Panc1 (cell line): ENCODE data around the gene PPIP5K2. TPM values are rescaled to one million over a fixed set of nuclear protein-coding genes. Genes with fewer than 3 reads are reported as not detected.

Source experiments
- ATAC-seq: fragments of 200-7000 bp; cut with Tn5 transposase; 2 replicates; pipeline ENCODE4 v1.9.1; 2020; ENCODE audit warnings: mild to moderate bottlenecking, moderate library complexity
- BruUV-seq: library from RNA; stranded (reverse); fragments of 400-500 nt; replicated peaks from 2 replicates; lab custom pipeline; 2021; lab: Mats Ljungman, UMichigan
- CTCF ChIA-PET: fragments of 300-600 bp; sonication (Branson Sonifier 250); formaldehyde crosslinking; loops from one replicate; lab custom pipeline; 2022; ENCODE audit warnings: antibody characterized with exemption; lab: Charles Lee
- POLR2A ChIA-PET: fragments of 300-600 bp; sonication (Branson Sonifier 250); formaldehyde crosslinking; loops from one replicate; lab custom pipeline; 2022; ENCODE audit warnings: antibody characterized with exemption; lab: Charles Lee
- DNase-seq: peaks from one replicate; pipeline ENCODE4 v3.0.0-alpha.2; 2010; ENCODE audit warnings: low read depth, low spot score
- H3K27ac ChIP-seq: 2 replicates; pipeline ENCODE4 v1.5.1; 2011; ENCODE audit warnings: mild to moderate bottlenecking, low read length, inconsistent platforms
- H3K27me3 ChIP-seq: fragments of 200-500 bp; sonication (Bioruptor generic); 2 replicates; pipeline ENCODE4 v1.6.0; 2014; ENCODE audit warnings: low read length, inconsistent platforms; ENCODE audit not compliant: control insufficient read depth, insufficient read depth
- H3K36me3 ChIP-seq: fragments of 200-500 bp; sonication (Bioruptor generic); 2 replicates; pipeline ENCODE4 v1.5.1; 2014; ENCODE audit warnings: inconsistent platforms, mild to moderate bottlenecking, low read length, moderate library complexity; ENCODE audit not compliant: control insufficient read depth, insufficient read depth
- H3K4me1 ChIP-seq: 2 replicates; pipeline ENCODE4 v1.5.1; 2011; ENCODE audit warnings: inconsistent platforms, mild to moderate bottlenecking, low read length, moderate library complexity; ENCODE audit not compliant: control insufficient read depth, insufficient read depth
- H3K4me3 ChIP-seq, 2 experiments: 2 replicates each; pipeline ENCODE4 v1.5.1; 2011 to 2012; ENCODE audit warnings: low read depth in 2 of 2, low read length in 2 of 2, mild to moderate bottlenecking in 2 of 2, inconsistent platforms in 1 of 2, moderate library complexity in 1 of 2
- H3K9me3 ChIP-seq: fragments of 200-500 bp; sonication (Bioruptor generic); 2 replicates; pipeline ENCODE4 v1.5.1; 2014; ENCODE audit warnings: low read depth, mild to moderate bottlenecking, inconsistent platforms, low read length, moderate library complexity; ENCODE audit not compliant: control insufficient read depth, insufficient read depth
- POLR2AphosphoS5 ChIP-seq: IDR thresholded peaks from 2 replicates; pipeline ENCODE4 v1.6.1; 2012; ENCODE audit warnings: mild to moderate bottlenecking, low read depth, low read length, moderate library complexity
- REST ChIP-seq, 2 experiments: IDR thresholded peaks; 2 replicates each; pipeline ENCODE4 v1.6.1; 2011 to 2012; ENCODE audit warnings: low read depth in 2 of 2, control low read depth in 1 of 2, low read length in 1 of 2, mild to moderate bottlenecking in 1 of 2, moderate library complexity in 1 of 2; ENCODE audit not compliant: insufficient read depth in 1 of 2
- SIN3A ChIP-seq: IDR thresholded peaks from 2 replicates; pipeline ENCODE4 v1.6.1; 2012; ENCODE audit warnings: low read depth, mild to moderate bottlenecking, low read length, moderate library complexity, borderline replicate concordance; ENCODE audit not compliant: insufficient read depth
- TCF7L2 ChIP-seq: IDR thresholded peaks from 2 replicates; pipeline ENCODE4 v1.6.1; 2011; ENCODE audit warnings: mild to moderate bottlenecking, low read depth, low read length, inconsistent platforms
- in situ Hi-C: cut with HindIII; loops from 2 replicates; pipeline ENCODE4 v1.10.0; 2016; ENCODE audit warnings: low sequenced_read_pairs, low pct_unique_long_range_greater_than_20kb
- intact Hi-C: fragments of 100-400 bp; cut with micrococcal nuclease; formaldehyde crosslinking; loops from one replicate; pipeline ENCODE4 v1.10.0; 2022; ENCODE audit not compliant: unreplicated experiment
- total RNA-seq: library from RNA; stranded (reverse); gene quantifications from one replicate; pipeline ENCODE4 v1.2.1, GENCODE V29; 2021; ENCODE audit not compliant: unreplicated experiment
- TF ChIP-seq, protein P1 (sequence below): fragments of 450-650 bp; IDR thresholded peaks from 2 replicates; pipeline ENCODE4 v1.5.1; 2017; ENCODE audit warnings: mild to moderate bottlenecking

Gene PPIP5K2
- total RNA-seq, 1 experiment from 2014 or later: 56.8 TPM

- no peaks in the 10 kb centered on the region for H3K27me3 ChIP-seq
- no TSS peak for BruUV-seq
- TF ChIP-seq, protein P1, sequence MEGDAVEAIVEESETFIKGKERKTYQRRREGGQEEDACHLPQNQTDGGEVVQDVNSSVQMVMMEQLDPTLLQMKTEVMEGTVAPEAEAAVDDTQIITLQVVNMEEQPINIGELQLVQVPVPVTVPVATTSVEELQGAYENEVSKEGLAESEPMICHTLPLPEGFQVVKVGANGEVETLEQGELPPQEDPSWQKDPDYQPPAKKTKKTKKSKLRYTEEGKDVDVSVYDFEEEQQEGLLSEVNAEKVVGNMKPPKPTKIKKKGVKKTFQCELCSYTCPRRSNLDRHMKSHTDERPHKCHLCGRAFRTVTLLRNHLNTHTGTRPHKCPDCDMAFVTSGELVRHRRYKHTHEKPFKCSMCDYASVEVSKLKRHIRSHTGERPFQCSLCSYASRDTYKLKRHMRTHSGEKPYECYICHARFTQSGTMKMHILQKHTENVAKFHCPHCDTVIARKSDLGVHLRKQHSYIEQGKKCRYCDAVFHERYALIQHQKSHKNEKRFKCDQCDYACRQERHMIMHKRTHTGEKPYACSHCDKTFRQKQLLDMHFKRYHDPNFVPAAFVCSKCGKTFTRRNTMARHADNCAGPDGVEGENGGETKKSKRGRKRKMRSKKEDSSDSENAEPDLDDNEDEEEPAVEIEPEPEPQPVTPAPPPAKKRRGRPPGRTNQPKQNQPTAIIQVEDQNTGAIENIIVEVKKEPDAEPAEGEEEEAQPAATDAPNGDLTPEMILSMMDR: no peak
- TF ChIP-seq POLR2AphosphoS5 (no peak), SIN3A (no peak), TCF7L2 (no peak), REST (IDR thresholded peaks at IDR 0.05; ENCODE audit: insufficient read depth in 1 of 2, low read depth in 2 of 2, low read length in 1 of 2) (no peak)
- H3K9me3 ChIP-seq: no peaks in the 10 kb centered on the region
- no peak overlapping the region for H3K4me3 ChIP-seq
- peaks cover 16% of the 10 kb centered on the region; the same call in 1 of the 2 replicates for H3K4me1 ChIP-seq
- peaks cover 8% of the 10 kb centered on the region; the same call in 1 of the 2 replicates for H3K36me3 ChIP-seq
- DNase-seq (no peak), ATAC-seq (no peak)
- H3K27ac ChIP-seq: no peak overlapping the region
- in situ Hi-C loops: no loop called here
- intact Hi-C loops: loop anchor here (10.0 kb wide), 1 partner anchor 337 kb away; no protein-coding TSS in a partner anchor
- ChIA-PET CTCF (no interaction called here), POLR2A (no interaction called here)
These were observed 2.1 kb downstream of the PPIP5K2 start for GRCh38 chr5:103122242-103122641.

GRCh38 chr5:103126557-103126956 is 6.5 kb downstream of the PPIP5K2 start:
- ChIA-PET POLR2A (no interaction called here), CTCF (no interaction called here)
- intact Hi-C loops: loop anchor here (10.0 kb wide), 1 partner anchor 342 kb away; no protein-coding TSS in a partner anchor

More at GRCh38 chr5:103126557-103126956, 6.5 kb downstream of the PPIP5K2 start:
- ATAC-seq (no peak), DNase-seq (no peak)
- TF ChIP-seq POLR2AphosphoS5 (no peak), TCF7L2 (no peak), REST (IDR thresholded peaks at IDR 0.05; ENCODE audit: insufficient read depth in 1 of 2, low read depth in 2 of 2, low read length in 1 of 2) (no peak)
- no peak overlapping the region for H3K4me3 ChIP-seq
- no peak overlapping the region for H3K27ac ChIP-seq
- H3K4me1 ChIP-seq: peaks cover 5% of the 10 kb centered on the region; the same call in 1 of the 2 replicates
- no peaks in the 10 kb centered on the region for H3K27me3 ChIP-seq
- H3K36me3 ChIP-seq: no peaks in the 10 kb centered on the region
- in situ Hi-C loops: no loop called here
- no peaks in the 10 kb centered on the region for H3K9me3 ChIP-seq
- no TSS peak for BruUV-seq
